Measurements from ENCODE around the gene TPCN1. TPM values are rescaled to one million over a fixed set of nuclear protein-coding genes. Genes with fewer than 3 reads are reported as not detected.

The TPCN1 gene
- total RNA-seq, 1 experiment from 2014 or later, result 32.7 TPM

DNA sequence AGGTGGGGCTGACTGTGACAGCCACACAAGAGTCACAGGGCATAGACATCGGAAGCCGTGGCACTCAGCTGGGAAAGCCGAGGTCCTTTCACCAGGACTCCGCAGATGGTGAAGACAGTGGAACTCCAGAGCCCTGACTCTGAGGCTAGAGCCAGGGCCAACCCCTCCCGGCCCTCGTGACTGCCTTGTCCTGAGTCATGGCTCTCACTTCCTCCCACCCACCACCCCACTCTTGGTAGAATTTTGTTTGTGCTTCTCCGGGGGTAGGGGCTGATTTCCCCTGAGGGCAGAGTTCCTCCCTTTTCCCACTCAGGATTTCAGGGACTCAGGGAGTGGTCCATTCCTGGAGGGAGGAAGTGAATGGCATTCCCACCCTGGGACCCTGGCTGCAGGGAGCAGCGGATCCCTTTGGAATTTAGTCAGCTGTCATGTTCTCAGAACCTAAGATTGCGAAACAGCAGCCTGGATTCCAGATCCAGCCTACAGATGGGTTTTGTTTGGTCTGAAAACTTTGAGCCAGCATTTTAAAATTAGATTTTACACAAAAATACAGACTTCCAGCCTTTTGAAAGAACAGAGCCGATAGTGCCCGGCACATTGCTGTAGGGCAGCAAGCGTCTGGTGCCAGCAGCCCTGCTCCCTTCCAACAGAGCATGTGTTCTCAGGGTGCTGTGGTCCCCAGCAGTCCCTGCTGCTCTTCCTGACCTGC is 50.7 kb downstream of the TPCN1 start:
- H3K27me3 Mint-ChIP-seq (ENCODE audit: low read depth), result no peaks in the 10 kb centered on the region
- ATAC-seq, result no peak
- no peaks in the 10 kb centered on the region for H3K9me3 Mint-ChIP-seq
- no peak for DNase-seq (ENCODE audit: low spot score)
- ChIA-PET CTCF (no interaction called here), POLR2A (no interaction called here)
- H3K4me3 Mint-ChIP-seq, result no peak overlapping the region
- H3K36me3 Mint-ChIP-seq, result peaks cover 15% of the 10 kb centered on the region; the same call in 1 of the 2 replicates
- H3K4me1 Mint-ChIP-seq, result no peaks in the 10 kb centered on the region
- H3K27ac Mint-ChIP-seq, result peak overlapping the region; percentile 23; the same call in 1 of the 2 replicates
- no peak for TF ChIP-seq FOXP1 (CRISPR knock-in tag; IDR thresholded peaks at IDR 0.05; ENCODE audit: borderline replicate concordance)
- no peak for TF ChIP-seq SOX15 (CRISPR knock-in tag; IDR thresholded peaks at IDR 0.05)
- TF ChIP-seq, protein P1, sequence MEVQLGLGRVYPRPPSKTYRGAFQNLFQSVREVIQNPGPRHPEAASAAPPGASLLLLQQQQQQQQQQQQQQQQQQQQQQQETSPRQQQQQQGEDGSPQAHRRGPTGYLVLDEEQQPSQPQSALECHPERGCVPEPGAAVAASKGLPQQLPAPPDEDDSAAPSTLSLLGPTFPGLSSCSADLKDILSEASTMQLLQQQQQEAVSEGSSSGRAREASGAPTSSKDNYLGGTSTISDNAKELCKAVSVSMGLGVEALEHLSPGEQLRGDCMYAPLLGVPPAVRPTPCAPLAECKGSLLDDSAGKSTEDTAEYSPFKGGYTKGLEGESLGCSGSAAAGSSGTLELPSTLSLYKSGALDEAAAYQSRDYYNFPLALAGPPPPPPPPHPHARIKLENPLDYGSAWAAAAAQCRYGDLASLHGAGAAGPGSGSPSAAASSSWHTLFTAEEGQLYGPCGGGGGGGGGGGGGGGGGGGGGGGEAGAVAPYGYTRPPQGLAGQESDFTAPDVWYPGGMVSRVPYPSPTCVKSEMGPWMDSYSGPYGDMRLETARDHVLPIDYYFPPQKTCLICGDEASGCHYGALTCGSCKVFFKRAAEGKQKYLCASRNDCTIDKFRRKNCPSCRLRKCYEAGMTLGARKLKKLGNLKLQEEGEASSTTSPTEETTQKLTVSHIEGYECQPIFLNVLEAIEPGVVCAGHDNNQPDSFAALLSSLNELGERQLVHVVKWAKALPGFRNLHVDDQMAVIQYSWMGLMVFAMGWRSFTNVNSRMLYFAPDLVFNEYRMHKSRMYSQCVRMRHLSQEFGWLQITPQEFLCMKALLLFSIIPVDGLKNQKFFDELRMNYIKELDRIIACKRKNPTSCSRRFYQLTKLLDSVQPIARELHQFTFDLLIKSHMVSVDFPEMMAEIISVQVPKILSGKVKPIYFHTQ (CRISPR knock-in tag; IDR thresholded peaks at IDR 0.05), result no peak
- TF ChIP-seq, protein P2, sequence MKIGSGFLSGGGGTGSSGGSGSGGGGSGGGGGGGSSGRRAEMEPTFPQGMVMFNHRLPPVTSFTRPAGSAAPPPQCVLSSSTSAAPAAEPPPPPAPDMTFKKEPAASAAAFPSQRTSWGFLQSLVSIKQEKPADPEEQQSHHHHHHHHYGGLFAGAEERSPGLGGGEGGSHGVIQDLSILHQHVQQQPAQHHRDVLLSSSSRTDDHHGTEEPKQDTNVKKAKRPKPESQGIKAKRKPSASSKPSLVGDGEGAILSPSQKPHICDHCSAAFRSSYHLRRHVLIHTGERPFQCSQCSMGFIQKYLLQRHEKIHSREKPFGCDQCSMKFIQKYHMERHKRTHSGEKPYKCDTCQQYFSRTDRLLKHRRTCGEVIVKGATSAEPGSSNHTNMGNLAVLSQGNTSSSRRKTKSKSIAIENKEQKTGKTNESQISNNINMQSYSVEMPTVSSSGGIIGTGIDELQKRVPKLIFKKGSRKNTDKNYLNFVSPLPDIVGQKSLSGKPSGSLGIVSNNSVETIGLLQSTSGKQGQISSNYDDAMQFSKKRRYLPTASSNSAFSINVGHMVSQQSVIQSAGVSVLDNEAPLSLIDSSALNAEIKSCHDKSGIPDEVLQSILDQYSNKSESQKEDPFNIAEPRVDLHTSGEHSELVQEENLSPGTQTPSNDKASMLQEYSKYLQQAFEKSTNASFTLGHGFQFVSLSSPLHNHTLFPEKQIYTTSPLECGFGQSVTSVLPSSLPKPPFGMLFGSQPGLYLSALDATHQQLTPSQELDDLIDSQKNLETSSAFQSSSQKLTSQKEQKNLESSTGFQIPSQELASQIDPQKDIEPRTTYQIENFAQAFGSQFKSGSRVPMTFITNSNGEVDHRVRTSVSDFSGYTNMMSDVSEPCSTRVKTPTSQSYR (CRISPR knock-in tag; IDR thresholded peaks at IDR 0.05), result no peak
- no peak for TF ChIP-seq MXD4 (CRISPR knock-in tag; IDR thresholded peaks at IDR 0.05; ENCODE audit: borderline replicate concordance)

DNA sequence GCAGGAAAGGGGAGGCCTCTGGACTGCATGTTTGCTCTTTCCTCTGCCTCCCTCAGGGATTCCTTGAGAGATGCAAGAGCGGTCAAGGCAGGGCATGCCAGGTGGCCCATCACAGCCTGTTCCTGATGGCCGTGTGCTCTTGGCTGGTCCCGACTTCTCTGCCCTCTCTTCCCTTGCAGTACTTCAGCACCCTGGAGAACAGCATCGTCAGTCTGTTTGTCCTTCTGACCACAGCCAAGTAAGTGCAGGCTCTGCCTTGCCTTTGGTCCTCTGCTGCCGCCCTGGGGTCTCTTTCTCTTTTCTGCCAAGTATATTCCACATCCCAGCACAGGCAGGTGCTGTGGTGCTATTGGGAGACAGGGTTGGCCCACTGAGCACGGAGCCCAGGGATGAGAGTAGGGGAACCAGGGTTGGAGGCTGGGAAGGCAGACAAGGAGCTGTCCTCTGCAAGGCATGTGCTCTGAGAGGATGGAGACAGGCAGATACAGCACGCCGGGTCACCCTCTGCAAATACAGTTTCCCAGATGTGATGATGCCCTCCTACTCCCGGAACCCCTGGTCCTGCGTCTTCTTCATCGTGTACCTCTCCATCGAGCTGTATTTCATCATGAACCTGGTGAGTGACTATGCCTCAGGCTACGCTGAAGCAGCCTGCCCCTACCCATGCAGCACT is 51.9 kb downstream of the TPCN1 start:
- TF ChIP-seq, protein P3, sequence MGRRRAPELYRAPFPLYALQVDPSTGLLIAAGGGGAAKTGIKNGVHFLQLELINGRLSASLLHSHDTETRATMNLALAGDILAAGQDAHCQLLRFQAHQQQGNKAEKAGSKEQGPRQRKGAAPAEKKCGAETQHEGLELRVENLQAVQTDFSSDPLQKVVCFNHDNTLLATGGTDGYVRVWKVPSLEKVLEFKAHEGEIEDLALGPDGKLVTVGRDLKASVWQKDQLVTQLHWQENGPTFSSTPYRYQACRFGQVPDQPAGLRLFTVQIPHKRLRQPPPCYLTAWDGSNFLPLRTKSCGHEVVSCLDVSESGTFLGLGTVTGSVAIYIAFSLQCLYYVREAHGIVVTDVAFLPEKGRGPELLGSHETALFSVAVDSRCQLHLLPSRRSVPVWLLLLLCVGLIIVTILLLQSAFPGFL (CRISPR knock-in tag; IDR thresholded peaks at IDR 0.05; ENCODE audit: borderline replicate concordance), result no peak
- TF ChIP-seq ZNF263 (CRISPR knock-in tag; IDR thresholded peaks at IDR 0.05; ENCODE audit: low read depth) (no peak), ETV6 (CRISPR knock-in tag; IDR thresholded peaks at IDR 0.05) (no peak), ZNF317 (CRISPR knock-in tag; IDR thresholded peaks at IDR 0.05; ENCODE audit: borderline replicate concordance, low read depth) (no peak), FOXJ3 (CRISPR knock-in tag; IDR thresholded peaks at IDR 0.05; ENCODE audit: borderline replicate concordance) (no peak), ZNF416 (CRISPR knock-in tag; IDR thresholded peaks at IDR 0.05) (no peak), TP53 (CRISPR knock-in tag; IDR thresholded peaks at IDR 0.05) (no peak), ZNF121 (CRISPR knock-in tag; IDR thresholded peaks at IDR 0.05) (no peak), TCF7 (CRISPR knock-in tag; IDR thresholded peaks at IDR 0.05; ENCODE audit: low read depth) (no peak), MYBL2 (CRISPR knock-in tag; IDR thresholded peaks at IDR 0.05) (no peak)
- TF ChIP-seq, protein P2 (CRISPR knock-in tag; IDR thresholded peaks at IDR 0.05), result no peak
- TF ChIP-seq, protein P4, sequence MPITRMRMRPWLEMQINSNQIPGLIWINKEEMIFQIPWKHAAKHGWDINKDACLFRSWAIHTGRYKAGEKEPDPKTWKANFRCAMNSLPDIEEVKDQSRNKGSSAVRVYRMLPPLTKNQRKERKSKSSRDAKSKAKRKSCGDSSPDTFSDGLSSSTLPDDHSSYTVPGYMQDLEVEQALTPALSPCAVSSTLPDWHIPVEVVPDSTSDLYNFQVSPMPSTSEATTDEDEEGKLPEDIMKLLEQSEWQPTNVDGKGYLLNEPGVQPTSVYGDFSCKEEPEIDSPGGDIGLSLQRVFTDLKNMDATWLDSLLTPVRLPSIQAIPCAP (CRISPR knock-in tag; IDR thresholded peaks at IDR 0.05), result no peak
- TF ChIP-seq, protein P5, sequence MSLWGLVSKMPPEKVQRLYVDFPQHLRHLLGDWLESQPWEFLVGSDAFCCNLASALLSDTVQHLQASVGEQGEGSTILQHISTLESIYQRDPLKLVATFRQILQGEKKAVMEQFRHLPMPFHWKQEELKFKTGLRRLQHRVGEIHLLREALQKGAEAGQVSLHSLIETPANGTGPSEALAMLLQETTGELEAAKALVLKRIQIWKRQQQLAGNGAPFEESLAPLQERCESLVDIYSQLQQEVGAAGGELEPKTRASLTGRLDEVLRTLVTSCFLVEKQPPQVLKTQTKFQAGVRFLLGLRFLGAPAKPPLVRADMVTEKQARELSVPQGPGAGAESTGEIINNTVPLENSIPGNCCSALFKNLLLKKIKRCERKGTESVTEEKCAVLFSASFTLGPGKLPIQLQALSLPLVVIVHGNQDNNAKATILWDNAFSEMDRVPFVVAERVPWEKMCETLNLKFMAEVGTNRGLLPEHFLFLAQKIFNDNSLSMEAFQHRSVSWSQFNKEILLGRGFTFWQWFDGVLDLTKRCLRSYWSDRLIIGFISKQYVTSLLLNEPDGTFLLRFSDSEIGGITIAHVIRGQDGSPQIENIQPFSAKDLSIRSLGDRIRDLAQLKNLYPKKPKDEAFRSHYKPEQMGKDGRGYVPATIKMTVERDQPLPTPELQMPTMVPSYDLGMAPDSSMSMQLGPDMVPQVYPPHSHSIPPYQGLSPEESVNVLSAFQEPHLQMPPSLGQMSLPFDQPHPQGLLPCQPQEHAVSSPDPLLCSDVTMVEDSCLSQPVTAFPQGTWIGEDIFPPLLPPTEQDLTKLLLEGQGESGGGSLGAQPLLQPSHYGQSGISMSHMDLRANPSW (CRISPR knock-in tag; conservative IDR thresholded peaks at IDR 0.05; ENCODE audit: low read depth), result no peak
- DNase-seq (ENCODE audit: low spot score), result no peak
- no peaks in the 10 kb centered on the region for H3K4me1 Mint-ChIP-seq
- ChIA-PET CTCF (no interaction called here), POLR2A (no interaction called here)
- no peaks in the 10 kb centered on the region for H3K27me3 Mint-ChIP-seq (ENCODE audit: low read depth)
- no peaks in the 10 kb centered on the region for H3K9me3 Mint-ChIP-seq
- ATAC-seq, result peak; percentile 56
- H3K36me3 Mint-ChIP-seq, result peaks cover 14% of the 10 kb centered on the region
- no peak overlapping the region for H3K4me3 Mint-ChIP-seq
- no peak overlapping the region; the same call in 1 of the 2 replicates for H3K27ac Mint-ChIP-seq
